ENCODE data around the gene CEBPA. TPM values are rescaled to one million over a fixed set of nuclear protein-coding genes. Genes with fewer than 3 reads are reported as not detected.

CEBPA gene
- total and polyA plus RNA-seq, 8 donors, result 9.9 to 167 (median 18.8) TPM

DNA sequence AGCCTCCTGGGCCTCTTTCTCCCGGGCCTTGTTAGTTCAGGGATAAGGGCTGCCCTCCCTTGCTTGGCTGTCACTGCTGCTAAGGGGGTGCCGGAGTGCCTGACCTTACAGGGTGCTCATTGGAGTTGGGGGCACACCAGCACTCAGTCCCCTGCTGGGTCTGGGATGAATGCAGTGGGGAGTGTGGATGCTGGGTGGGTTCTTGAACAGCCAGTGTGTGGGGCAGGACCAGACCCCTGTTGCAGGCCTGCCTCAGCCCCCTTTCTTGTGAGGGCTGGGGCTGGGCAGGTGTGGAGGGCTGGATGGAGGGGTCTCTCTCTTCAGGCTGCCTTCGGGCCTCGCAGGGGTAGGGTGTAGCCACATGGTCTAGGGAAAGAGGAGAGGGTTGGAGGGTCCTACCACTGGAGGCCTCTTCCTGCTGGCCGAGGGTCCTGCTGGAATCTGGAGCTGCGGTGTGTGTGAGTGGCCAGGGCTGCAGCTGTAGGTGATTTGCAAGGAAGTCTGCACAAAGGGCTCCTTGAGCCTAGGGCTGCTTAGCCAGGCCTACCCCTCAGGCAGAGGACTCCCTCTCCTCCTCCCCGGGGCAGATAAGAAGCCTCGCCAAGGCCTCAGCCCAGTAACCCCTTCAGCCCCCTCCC lies 3.2 kb downstream of the CEBPA start:
- WGBS, 5 donors, result 48 to 76% (median 64%) methylated on average over 6 to 8 of the region's 8 CpGs

DNA sequence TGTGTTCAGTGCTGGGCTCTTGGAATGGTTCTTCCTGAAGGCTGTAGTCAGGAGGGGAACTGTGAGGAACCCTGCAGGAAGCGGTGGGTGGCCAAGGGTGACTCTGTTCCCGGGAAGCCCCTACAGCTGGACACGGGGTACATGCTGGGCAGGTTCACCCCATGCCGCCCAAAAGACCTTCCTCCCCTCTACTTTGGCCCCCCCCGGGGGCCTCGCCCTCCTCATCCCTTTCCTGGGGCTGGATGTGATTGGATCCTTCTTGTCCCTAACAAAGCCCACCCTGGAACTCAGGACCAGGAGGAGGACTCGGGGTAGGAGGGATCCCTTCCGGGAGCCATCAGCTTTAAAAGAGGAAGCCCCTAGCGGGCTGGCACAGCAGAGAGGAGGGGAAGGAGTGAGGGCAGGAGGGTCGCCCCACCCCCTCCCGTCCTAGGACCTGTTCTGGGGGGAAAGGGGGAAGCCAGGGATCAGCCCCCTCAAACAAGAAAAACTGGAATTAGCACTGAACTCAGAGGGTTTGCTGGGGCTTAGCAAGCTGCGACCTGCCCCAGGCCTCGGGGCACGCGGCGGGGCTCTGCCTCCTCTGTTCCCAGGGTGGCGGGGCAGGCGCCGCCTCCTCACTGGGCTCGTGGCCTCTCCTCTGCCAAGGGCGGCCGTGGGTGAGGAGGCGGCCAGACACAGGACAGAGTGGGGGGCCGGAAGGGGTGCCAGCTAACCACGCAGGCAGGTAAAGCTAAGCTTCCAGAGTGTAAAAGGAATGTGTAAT lies 4.0 kb downstream of the CEBPA start:
- H3K9me3 ChIP-seq, result no peaks in the 10 kb centered on the region
- peaks cover 17 to 62% (median 49%) of the 10 kb centered on the region in 4 donors for H3K4me1 ChIP-seq
- intact Hi-C loops (cut with DNase I; ENCODE audit: low total_unique reads), result no loop called here
- peak overlapping the region in 1 of 5 donors; percentile 5 for H3K27ac ChIP-seq
- no peaks in the 10 kb centered on the region for H3K36me3 ChIP-seq
- DNase-seq, result peak; percentile 39 to 63
- H3K27me3 ChIP-seq, result peaks cover 0 to 27% (median 0%) of the 10 kb centered on the region in 3 donors
- TF ChIP-seq POLR2AphosphoS5 (IDR thresholded peaks at IDR 0.05) (no peak), EP300 (IDR thresholded peaks at IDR 0.05) (no peak), CTCF (IDR thresholded peaks at IDR 0.05) (no peak), POLR2A (IDR thresholded peaks at IDR 0.05) (no peak)
- 46 to 68% (median 54%) methylated on average over 11 to 25 of the region's 25 CpGs for WGBS, 5 donors
- H3K4me3 ChIP-seq, result no peak overlapping the region

More for the DNA sequence above, 3.2 kb downstream of the CEBPA start:
- DNase-seq, result no peak
- H3K27me3 ChIP-seq, result peaks cover 0 to 31% (median 0%) of the 10 kb centered on the region in 3 donors
- no peaks in the 10 kb centered on the region for H3K9me3 ChIP-seq
- intact Hi-C loops (cut with DNase I; ENCODE audit: low total_unique reads), result no loop called here
- H3K4me1 ChIP-seq, result peaks cover 24 to 62% (median 50%) of the 10 kb centered on the region in 4 donors
- H3K27ac ChIP-seq, result peak overlapping the region in 2 of 5 donors; percentile 2 to 67
- TF ChIP-seq EP300 (IDR thresholded peaks at IDR 0.05) (no peak), CTCF (IDR thresholded peaks at IDR 0.05) (no peak), POLR2A (IDR thresholded peaks at IDR 0.05) (no peak), POLR2AphosphoS5 (IDR thresholded peaks at IDR 0.05) (no peak)
- no peaks in the 10 kb centered on the region for H3K36me3 ChIP-seq
- H3K4me3 ChIP-seq, result peak overlapping the region in 1 of 4 donors; percentile 91

DNA sequence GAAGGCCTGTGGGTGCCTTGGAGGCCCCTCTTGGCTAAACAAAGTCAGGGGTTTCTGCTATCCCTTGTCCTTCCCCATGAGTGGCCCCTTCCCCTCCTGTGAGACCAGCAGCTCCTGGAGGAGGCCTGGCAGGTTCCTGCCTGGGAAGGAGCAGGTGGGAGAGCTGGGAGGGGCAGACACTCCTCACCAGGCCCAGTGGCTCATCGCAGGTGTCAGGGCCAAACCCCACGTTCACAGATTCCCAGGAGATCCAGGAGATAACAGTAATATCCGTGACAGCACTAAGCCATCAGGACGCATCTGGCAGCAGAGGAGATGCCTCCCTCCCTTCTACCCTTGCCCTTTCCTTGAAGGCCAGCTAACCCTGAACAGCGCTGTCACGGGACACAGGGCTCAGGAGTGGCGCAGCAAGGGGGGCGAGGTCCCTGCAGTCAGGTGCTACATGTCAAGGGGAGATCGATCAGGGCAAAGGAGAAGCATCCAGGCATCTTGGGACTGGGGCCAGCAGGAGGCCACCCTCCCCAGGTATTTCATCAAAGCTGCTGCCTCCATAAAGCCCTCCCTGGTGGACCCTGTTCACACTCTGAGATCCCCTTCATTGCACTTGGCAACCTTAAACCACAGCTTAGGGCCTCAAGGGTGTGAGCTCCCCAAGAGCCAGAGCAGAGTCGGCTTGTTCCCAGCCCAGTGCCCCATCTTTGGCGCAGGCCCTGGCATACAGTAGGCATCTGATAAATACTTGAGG lies 4.8 kb downstream of the CEBPA start:
- Histone ChIP-seq H3K36me3 (no peaks in the 10 kb centered on the region), H3K9me3 (no peaks in the 10 kb centered on the region), H3K4me3 (no peak overlapping the region), H3K27me3 (peaks cover 0 to 20% (median 0%) of the 10 kb centered on the region in 3 donors), H3K4me1 (peaks cover 20 to 63% (median 49%) of the 10 kb centered on the region in 4 donors), H3K27ac (no peak overlapping the region)
- TF ChIP-seq CTCF (IDR thresholded peaks at IDR 0.05) (no peak), POLR2AphosphoS5 (IDR thresholded peaks at IDR 0.05) (no peak), POLR2A (IDR thresholded peaks at IDR 0.05) (no peak), EP300 (IDR thresholded peaks at IDR 0.05) (no peak)
- intact Hi-C loops (cut with DNase I; ENCODE audit: low total_unique reads), result no loop called here
- DNase-seq, result no peak
- WGBS, 5 donors, result 65 to 79% (median 73%) methylated on average over 10 to 11 of the region's 11 CpGs

GRCh38 chr19:33296488-33296971 lies 5.8 kb downstream of the CEBPA start:
- no peaks in the 10 kb centered on the region for H3K9me3 ChIP-seq
- no peaks in the 10 kb centered on the region for H3K36me3 ChIP-seq
- no peak overlapping the region for H3K4me3 ChIP-seq
- no peak overlapping the region for H3K27ac ChIP-seq
- intact Hi-C loops (cut with DNase I; ENCODE audit: low total_unique reads), result no loop called here
- TF ChIP-seq CTCF (IDR thresholded peaks at IDR 0.05) (no peak), POLR2AphosphoS5 (IDR thresholded peaks at IDR 0.05) (no peak), EP300 (IDR thresholded peaks at IDR 0.05) (no peak), POLR2A (IDR thresholded peaks at IDR 0.05) (no peak)
- H3K27me3 ChIP-seq, result peaks cover 0 to 20% (median 0%) of the 10 kb centered on the region in 3 donors
- peaks cover 20 to 69% (median 51%) of the 10 kb centered on the region in 4 donors for H3K4me1 ChIP-seq
- WGBS, 5 donors, result 64 to 79% (median 74%) methylated on average over 8 to 14 of the region's 14 CpGs
- no peak for DNase-seq

Data from stomach (tissue), 9 donors.